HepG2 (cell line): ENCODE data around the gene IKZF5. TPM values are rescaled to one million over a fixed set of nuclear protein-coding genes. Genes with fewer than 3 reads are reported as not detected.

Source experiments
- EED ChIP-seq: sonication (generic); formaldehyde crosslinking; IDR thresholded peaks from 2 replicates; pipeline ENCODE4 v1.5.0; 2020; ENCODE audit warnings: mild to moderate bottlenecking, missing genetic modification reagents
- ELF3 ChIP-seq: IDR thresholded peaks from 2 replicates; pipeline ENCODE4 v1.6.1; 2016; ENCODE audit warnings: missing genetic modification reagents, missing compliant biosample characterization
- GABPB1 ChIP-seq: IDR thresholded peaks from 2 replicates; pipeline ENCODE4 v1.6.1; 2016; ENCODE audit warnings: mild to moderate bottlenecking, missing genetic modification reagents, moderate library complexity, missing compliant biosample characterization
- GATAD2A ChIP-seq: IDR thresholded peaks from 2 replicates; pipeline ENCODE4 v1.6.1; 2016
- HMG20A ChIP-seq: IDR thresholded peaks from 2 replicates; pipeline ENCODE4 v1.6.1; 2016; ENCODE audit warnings: borderline replicate concordance
- JUNB ChIP-seq: sonication (generic); formaldehyde crosslinking; IDR thresholded peaks from 2 replicates; pipeline ENCODE4 v1.8.0; 2022; ENCODE audit warnings: missing genetic modification reagents, mild to moderate bottlenecking, borderline replicate concordance
- PRMT3 ChIP-seq: sonication (generic); formaldehyde crosslinking; IDR thresholded peaks from 2 replicates; pipeline ENCODE4 v1.8.1; 2022; ENCODE audit warnings: low read depth, mild to moderate bottlenecking, moderate library complexity, missing genetic modification reagents, borderline replicate concordance
- SAP130 ChIP-seq: IDR thresholded peaks from 2 replicates; pipeline ENCODE4 v1.6.1; 2016; ENCODE audit warnings: low read depth
- SOX13 ChIP-seq, 3 experiments: fragments of 450-650 bp in 1 of 3; sonication (generic) in 1 of 3; formaldehyde crosslinking in 1 of 3; IDR thresholded peaks in 2 of 3; conservative IDR thresholded peaks in 1 of 3; 2 replicates each; pipeline versions ENCODE4 v1.5.0 to v1.6.1; 2016 to 2020; ENCODE audit warnings: antibody characterized with exemption in 1 of 3, mild to moderate bottlenecking in 1 of 3, missing compliant biosample characterization in 1 of 3, missing genetic modification reagents in 1 of 3, moderate library complexity in 1 of 3
- ZFYVE20 ChIP-seq: sonication (generic); formaldehyde crosslinking; IDR thresholded peaks from 2 replicates; pipeline ENCODE4 v1.8.0; 2023; ENCODE audit warnings: low read depth, mild to moderate bottlenecking, moderate library complexity, missing genetic modification reagents, borderline replicate concordance
- ZNF3 ChIP-seq: IDR thresholded peaks from 2 replicates; pipeline ENCODE4 v1.7.0; 2017; ENCODE audit warnings: inconsistent platforms
- ZNF749 ChIP-seq: sonication (generic); formaldehyde crosslinking; IDR thresholded peaks from 2 replicates; pipeline ENCODE4 v1.8.0; 2022; ENCODE audit warnings: mild to moderate bottlenecking, missing genetic modification reagents, moderate library complexity, borderline replicate concordance
- ZNF775 ChIP-seq: sonication (generic); formaldehyde crosslinking; IDR thresholded peaks from 2 replicates; pipeline ENCODE4 v1.4.0; 2020; ENCODE audit warnings: missing genetic modification reagents, mild to moderate bottlenecking, moderate library complexity, borderline replicate concordance
- polyA plus RNA-seq, 8 experiments: library from polyadenylated mRNA; depleted of rRNA in 3 of 8; stranded (reverse) in 7 of 8; unstranded in 1 of 8; fragments of >200 nt; fragmentation: Illumina TruSeq in 4 of 8; extraction: Trizol in 4 of 8; gene quantifications; 2 replicates each; pipeline versions ENCODE4 v1.2.1 to v1.2.3, GENCODE V29; 2011 to 2016; ENCODE audit warnings: low read depth in 4 of 8, missing spikeins in 1 of 8, mixed read lengths in 1 of 8; ENCODE audit not compliant: insufficient read depth in 1 of 8
- total RNA-seq, 5 experiments: library from RNA; depleted of rRNA; stranded (reverse); fragments of >200 nt; fragmentation: Illumina TruSeq; extraction: Trizol; gene quantifications; 2 replicates each; pipeline ENCODE4 v1.2.3, GENCODE V29; 2016; ENCODE audit warnings: low read depth in 1 of 5
- TF ChIP-seq, protein P1 (sequence below): sonication (generic); formaldehyde crosslinking; IDR thresholded peaks from 2 replicates; pipeline ENCODE4 v1.4.0; 2020; ENCODE audit warnings: missing genetic modification reagents, mild to moderate bottlenecking, borderline replicate concordance
- TF ChIP-seq, protein P2 (sequence below): sonication (generic); formaldehyde crosslinking; conservative IDR thresholded peaks from 2 replicates; pipeline ENCODE4 v1.4.0; 2020; ENCODE audit warnings: mild to moderate bottlenecking, missing genetic modification reagents, moderate library complexity
- TF ChIP-seq, protein P3 (sequence below): sonication (generic); formaldehyde crosslinking; IDR thresholded peaks from 2 replicates; pipeline ENCODE4 v1.4.0; 2020; ENCODE audit warnings: missing genetic modification reagents, borderline replicate concordance
- TF ChIP-seq, protein P4 (sequence below): sonication (generic); formaldehyde crosslinking; IDR thresholded peaks from 2 replicates; pipeline ENCODE4 v1.4.0; 2020; ENCODE audit warnings: mild to moderate bottlenecking, low read depth, missing genetic modification reagents

Gene IKZF5
- total and polyA plus RNA-seq, 2 of the 13 experiments (the other 11 are each of a cell fraction or from before 2014, with no cell fraction given): 3.7 to 12.0 TPM

DNA sequence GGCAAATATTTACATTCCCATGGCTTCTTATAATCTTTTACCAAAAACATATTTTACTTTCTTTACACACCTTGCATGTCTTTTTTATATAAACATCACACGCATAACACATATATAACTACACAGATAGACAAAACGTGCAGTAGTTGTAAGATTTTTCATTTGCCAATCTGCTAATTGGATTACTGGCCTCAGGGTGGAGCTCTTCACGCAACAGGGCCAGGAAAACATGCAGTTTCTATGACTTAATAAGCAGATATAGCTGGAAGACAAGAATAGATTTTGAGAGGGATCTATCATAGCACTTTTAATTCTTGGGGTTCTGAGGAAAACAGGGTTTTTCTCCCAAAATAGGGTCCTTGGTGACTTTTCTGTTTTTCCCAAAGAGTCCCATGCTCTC, 12.9 kb upstream of the IKZF5 start (continued):
- TF ChIP-seq, protein P1, sequence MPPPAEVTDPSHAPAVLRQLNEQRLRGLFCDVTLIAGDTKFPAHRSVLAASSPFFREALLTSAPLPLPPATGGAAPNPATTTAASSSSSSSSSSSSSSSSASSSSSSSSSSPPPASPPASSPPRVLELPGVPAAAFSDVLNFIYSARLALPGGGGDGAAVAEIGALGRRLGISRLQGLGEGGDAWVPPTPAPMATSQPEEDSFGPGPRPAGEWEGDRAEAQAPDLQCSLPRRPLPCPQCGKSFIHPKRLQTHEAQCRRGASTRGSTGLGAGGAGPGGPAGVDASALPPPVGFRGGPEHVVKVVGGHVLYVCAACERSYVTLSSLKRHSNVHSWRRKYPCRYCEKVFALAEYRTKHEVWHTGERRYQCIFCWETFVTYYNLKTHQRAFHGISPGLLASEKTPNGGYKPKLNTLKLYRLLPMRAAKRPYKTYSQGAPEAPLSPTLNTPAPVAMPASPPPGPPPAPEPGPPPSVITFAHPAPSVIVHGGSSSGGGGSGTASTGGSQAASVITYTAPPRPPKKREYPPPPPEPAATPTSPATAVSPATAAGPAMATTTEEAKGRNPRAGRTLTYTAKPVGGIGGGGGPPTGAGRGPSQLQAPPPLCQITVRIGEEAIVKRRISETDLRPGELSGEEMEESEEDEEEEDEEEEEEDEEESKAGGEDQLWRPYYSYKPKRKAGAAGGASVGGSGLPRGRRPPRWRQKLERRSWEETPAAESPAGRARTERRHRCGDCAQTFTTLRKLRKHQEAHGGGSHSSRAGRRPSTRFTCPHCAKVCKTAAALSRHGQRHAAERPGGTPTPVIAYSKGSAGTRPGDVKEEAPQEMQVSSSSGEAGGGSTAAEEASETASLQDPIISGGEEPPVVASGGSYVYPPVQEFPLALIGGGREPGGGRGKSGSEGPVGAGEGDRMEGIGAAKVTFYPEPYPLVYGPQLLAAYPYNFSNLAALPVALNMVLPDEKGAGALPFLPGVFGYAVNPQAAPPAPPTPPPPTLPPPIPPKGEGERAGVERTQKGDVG: no peak
- TF ChIP-seq ELF3: no peak
- TF ChIP-seq, protein P2, sequence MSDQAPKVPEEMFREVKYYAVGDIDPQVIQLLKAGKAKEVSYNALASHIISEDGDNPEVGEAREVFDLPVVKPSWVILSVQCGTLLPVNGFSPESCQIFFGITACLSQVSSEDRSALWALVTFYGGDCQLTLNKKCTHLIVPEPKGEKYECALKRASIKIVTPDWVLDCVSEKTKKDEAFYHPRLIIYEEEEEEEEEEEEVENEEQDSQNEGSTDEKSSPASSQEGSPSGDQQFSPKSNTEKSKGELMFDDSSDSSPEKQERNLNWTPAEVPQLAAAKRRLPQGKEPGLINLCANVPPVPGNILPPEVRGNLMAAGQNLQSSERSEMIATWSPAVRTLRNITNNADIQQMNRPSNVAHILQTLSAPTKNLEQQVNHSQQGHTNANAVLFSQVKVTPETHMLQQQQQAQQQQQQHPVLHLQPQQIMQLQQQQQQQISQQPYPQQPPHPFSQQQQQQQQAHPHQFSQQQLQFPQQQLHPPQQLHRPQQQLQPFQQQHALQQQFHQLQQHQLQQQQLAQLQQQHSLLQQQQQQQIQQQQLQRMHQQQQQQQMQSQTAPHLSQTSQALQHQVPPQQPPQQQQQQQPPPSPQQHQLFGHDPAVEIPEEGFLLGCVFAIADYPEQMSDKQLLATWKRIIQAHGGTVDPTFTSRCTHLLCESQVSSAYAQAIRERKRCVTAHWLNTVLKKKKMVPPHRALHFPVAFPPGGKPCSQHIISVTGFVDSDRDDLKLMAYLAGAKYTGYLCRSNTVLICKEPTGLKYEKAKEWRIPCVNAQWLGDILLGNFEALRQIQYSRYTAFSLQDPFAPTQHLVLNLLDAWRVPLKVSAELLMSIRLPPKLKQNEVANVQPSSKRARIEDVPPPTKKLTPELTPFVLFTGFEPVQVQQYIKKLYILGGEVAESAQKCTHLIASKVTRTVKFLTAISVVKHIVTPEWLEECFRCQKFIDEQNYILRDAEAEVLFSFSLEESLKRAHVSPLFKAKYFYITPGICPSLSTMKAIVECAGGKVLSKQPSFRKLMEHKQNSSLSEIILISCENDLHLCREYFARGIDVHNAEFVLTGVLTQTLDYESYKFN (CRISPR knock-in tag): peak; percentile 48; the same call in 1 of the 2 replicates
- TF ChIP-seq, protein P3, sequence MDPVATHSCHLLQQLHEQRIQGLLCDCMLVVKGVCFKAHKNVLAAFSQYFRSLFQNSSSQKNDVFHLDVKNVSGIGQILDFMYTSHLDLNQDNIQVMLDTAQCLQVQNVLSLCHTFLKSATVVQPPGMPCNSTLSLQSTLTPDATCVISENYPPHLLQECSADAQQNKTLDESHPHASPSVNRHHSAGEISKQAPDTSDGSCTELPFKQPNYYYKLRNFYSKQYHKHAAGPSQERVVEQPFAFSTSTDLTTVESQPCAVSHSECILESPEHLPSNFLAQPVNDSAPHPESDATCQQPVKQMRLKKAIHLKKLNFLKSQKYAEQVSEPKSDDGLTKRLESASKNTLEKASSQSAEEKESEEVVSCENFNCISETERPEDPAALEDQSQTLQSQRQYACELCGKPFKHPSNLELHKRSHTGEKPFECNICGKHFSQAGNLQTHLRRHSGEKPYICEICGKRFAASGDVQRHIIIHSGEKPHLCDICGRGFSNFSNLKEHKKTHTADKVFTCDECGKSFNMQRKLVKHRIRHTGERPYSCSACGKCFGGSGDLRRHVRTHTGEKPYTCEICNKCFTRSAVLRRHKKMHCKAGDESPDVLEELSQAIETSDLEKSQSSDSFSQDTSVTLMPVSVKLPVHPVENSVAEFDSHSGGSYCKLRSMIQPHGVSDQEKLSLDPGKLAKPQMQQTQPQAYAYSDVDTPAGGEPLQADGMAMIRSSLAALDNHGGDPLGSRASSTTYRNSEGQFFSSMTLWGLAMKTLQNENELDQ (CRISPR knock-in tag): no peak
- no peak for TF ChIP-seq SOX13 (IDR thresholded peaks at IDR 0.05)
- TF ChIP-seq SOX13 (CRISPR knock-in tag; conservative IDR thresholded peaks at IDR 0.05 in 1 of 2, IDR thresholded peaks at IDR 0.05 in 1 of 2): no peak
- TF ChIP-seq ZFYVE20 (CRISPR knock-in tag): no peak
- TF ChIP-seq PRMT3: no peak
- no peak for TF ChIP-seq ZNF775
- TF ChIP-seq SAP130 (CRISPR knock-in tag): peak; percentile 22; the same call in 1 of the 2 replicates
- TF ChIP-seq EED (CRISPR knock-in tag): no peak
- peak; percentile 35; the same call in 1 of the 2 replicates for TF ChIP-seq GATAD2A
- TF ChIP-seq JUNB (CRISPR knock-in tag): no peak
- TF ChIP-seq ZNF3 (CRISPR knock-in tag): no peak
- TF ChIP-seq HMG20A (CRISPR knock-in tag): no peak
- TF ChIP-seq, protein P4, sequence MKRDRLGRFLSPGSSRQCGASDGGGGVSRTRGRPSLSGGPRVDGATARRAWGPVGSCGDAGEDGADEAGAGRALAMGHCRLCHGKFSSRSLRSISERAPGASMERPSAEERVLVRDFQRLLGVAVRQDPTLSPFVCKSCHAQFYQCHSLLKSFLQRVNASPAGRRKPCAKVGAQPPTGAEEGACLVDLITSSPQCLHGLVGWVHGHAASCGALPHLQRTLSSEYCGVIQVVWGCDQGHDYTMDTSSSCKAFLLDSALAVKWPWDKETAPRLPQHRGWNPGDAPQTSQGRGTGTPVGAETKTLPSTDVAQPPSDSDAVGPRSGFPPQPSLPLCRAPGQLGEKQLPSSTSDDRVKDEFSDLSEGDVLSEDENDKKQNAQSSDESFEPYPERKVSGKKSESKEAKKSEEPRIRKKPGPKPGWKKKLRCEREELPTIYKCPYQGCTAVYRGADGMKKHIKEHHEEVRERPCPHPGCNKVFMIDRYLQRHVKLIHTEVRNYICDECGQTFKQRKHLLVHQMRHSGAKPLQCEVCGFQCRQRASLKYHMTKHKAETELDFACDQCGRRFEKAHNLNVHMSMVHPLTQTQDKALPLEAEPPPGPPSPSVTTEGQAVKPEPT (CRISPR knock-in tag): no peak
- no peak for TF ChIP-seq ZNF749 (CRISPR knock-in tag)
- no peak for TF ChIP-seq GABPB1 (CRISPR knock-in tag)
